GM13976 (cell line): ENCODE results near the gene TOM1L2.
A peak's percentile ranks its signal among the peaks of the same experiment; 100 is the strongest.

Experiments used
- DNase-seq: peaks from one replicate; pipeline ENCODE4 v3.0.0; 2012; ENCODE audit warnings: low spot score
- CTCF ChIP-seq: IDR thresholded peaks from 2 replicates; pipeline ENCODE4 v1.5.1; 2012; ENCODE audit warnings: borderline replicate concordance, mild to moderate bottlenecking; ENCODE audit not compliant: insufficient read depth; ENCODE audit errors: extremely low read depth, missing control alignments, control extremely low read depth
- in situ Hi-C: fragments of 300-500 bp; cut with MboI; formaldehyde crosslinking; loops from one replicate; pipeline ENCODE4 v1.12.0; 2022; ENCODE audit warnings: low sequenced_read_pairs, mixed read lengths, inconsistent platforms; ENCODE audit not compliant: unreplicated experiment

TOM1L2 gene

GRCh38 chr17:17926036-17926435, 46.2 kb downstream of the TOM1L2 start:
- no peak for DNase-seq
- TF ChIP-seq CTCF = no peak
- in situ Hi-C loops = no loop called here

GRCh38 chr17:17924857-17925250, 47.3 kb downstream of the TOM1L2 start:
- no peak for DNase-seq
- no peak for TF ChIP-seq CTCF
- in situ Hi-C loops = no loop called here

GRCh38 chr17:17924131-17924856, 47.9 kb downstream of the TOM1L2 start:
- no peak for TF ChIP-seq CTCF
- DNase-seq = no peak
- in situ Hi-C loops = no loop called here

GRCh38 chr17:17922070-17922614, 50.1 kb downstream of the TOM1L2 start:
- in situ Hi-C loops = no loop called here
- no peak for DNase-seq
- TF ChIP-seq CTCF = no peak

- in situ Hi-C loops = no loop called here
- no peak for DNase-seq
- TF ChIP-seq CTCF = no peak
These were observed 50.8 kb downstream of the TOM1L2 start for GRCh38 chr17:17921192-17922069.

GRCh38 chr17:17919169-17920107, 52.8 kb downstream of the TOM1L2 start:
- in situ Hi-C loops = no loop called here

More at GRCh38 chr17:17919169-17920107, 52.8 kb downstream of the TOM1L2 start:
- peak; percentile 73 for TF ChIP-seq CTCF
- DNase-seq = peak; percentile 78
